EH (cell line): Measurements from ENCODE around the gene CELA1.
A peak's percentile ranks its signal among the peaks of the same experiment; 100 is the strongest.
"Not testable (repeated sequence)": the region's sequence is repeated elsewhere in the genome, so short reads cannot be mapped to it uniquely, and the experiment has no call there.

Experiments used
- DNase-seq: peaks from one replicate; pipeline ENCODE4 v3.0.0-alpha.2; 2015; ENCODE audit warnings: low read depth

The CELA1 gene

GRCh38 chr12:51318057-51318806, 28.2 kb downstream of the CELA1 start:
- DNase-seq = not testable (repeated sequence)

GRCh38 chr12:51311389-51311788, 35.1 kb downstream of the CELA1 start:
- no peak for DNase-seq

GRCh38 chr12:51307655-51308593, 38.6 kb downstream of the CELA1 start:
- DNase-seq = peak; percentile 91

- no peak for DNase-seq
Measured at GRCh38 chr12:51306507-51306906, 40.0 kb downstream of the CELA1 start.

- DNase-seq = not testable (repeated sequence)
Measured at GRCh38 chr12:51300768-51301167, 45.7 kb downstream of the CELA1 start.

- DNase-seq = no peak
Measured at GRCh38 chr12:51295651-51296050, 50.8 kb downstream of the CELA1 start.

GRCh38 chr12:51294097-51294496, 52.4 kb downstream of the CELA1 start:
- DNase-seq = not testable (repeated sequence)

- DNase-seq = no peak
Measured at GRCh38 chr12:51293696-51294095, 52.8 kb downstream of the CELA1 start.

GRCh38 chr12:51291603-51292513, 54.6 kb downstream of the CELA1 start:
- DNase-seq = not testable (repeated sequence)

GRCh38 chr12:51285843-51286242, 60.6 kb downstream of the CELA1 start:
- no peak for DNase-seq

GRCh38 chr12:51281202-51281924, 65.1 kb downstream of the CELA1 start:
- DNase-seq = peak; percentile 66
